ENCODE data around the gene TPMT.

The TPMT gene

DNA sequence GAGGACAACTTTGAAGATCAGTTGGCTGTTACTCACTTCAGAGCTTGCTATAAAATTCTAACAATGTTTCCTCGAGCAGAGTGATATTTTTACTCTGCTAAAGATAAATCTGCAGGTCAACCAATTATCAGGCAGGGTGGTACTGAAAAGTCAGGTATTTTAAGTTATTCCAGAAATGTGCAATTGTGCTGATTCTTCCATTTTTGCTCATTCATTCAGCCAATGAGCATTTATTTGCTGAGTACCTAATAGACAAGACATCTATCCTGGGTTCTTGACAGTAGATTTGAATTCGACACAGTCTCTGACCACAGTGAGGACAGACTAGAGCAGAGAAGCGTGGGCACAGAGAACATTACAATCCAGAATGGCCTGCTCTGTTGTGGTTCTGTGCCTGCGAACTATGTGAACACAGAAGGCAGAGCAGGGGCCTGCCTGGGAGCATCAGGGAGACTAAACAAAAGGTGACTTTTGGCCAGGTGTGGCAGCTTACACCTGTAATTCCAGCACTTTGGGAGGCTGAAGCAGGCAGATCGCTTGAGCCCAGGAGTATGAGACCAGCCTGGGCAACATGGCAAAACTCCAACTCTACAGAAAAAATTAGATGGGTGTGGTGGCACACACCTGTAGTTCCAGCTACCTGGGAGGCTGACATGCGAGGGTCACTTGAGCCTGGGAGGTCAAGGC is 14.8 kb downstream of the TPMT start:
- H4K8ac ChIP-seq (ENCODE audit: low read depth, low read length), result no peak overlapping the region
- H3K23ac ChIP-seq (ENCODE audit: low read length), result no peak overlapping the region
- no peak overlapping the region for H2AK5ac ChIP-seq (ENCODE audit: low read length)
- no peak overlapping the region for H3K9ac ChIP-seq (ENCODE audit: low read length)
- H3K4me3 ChIP-seq (ENCODE audit: low read length), result no peak overlapping the region
- H3K18ac ChIP-seq (ENCODE audit: low read length), result no peak overlapping the region
- H3K27me3 ChIP-seq (ENCODE audit: insufficient read depth, low read length, poor library complexity), result no peaks in the 10 kb centered on the region
- no peak for DNase-seq
- no peaks in the 10 kb centered on the region for H3K4me1 ChIP-seq (ENCODE audit: control insufficient read depth, low read depth, low read length)
- peaks cover 1% of the 10 kb centered on the region for H3K36me3 ChIP-seq (ENCODE audit: control insufficient read depth, insufficient read depth, low read length)
- no peak overlapping the region for H4K5ac ChIP-seq (ENCODE audit: low read length)
- H2BK120ac ChIP-seq (ENCODE audit: low read depth, low read length), result no peak overlapping the region
- no peak overlapping the region for H2BK5ac ChIP-seq (ENCODE audit: low read length)
- no CpG with 5 or more reads among the region's 6 CpGs for WGBS (ENCODE audit: extremely low coverage, insufficient coverage, low lambda C conversion rate)
- H3K27ac ChIP-seq (ENCODE audit: low read depth, low read length), result no peak overlapping the region
- no peak overlapping the region for H3K56ac ChIP-seq (ENCODE audit: low read length)
- no peak overlapping the region for H3K4ac ChIP-seq (ENCODE audit: low read depth, low read length)
- no peak overlapping the region for H3K4me2 ChIP-seq (ENCODE audit: low read length)
- H2BK15ac ChIP-seq (replicated peaks; ENCODE audit: low read depth), result no peak overlapping the region
- no peaks in the 10 kb centered on the region for H3K79me2 ChIP-seq (ENCODE audit: control insufficient read depth, insufficient read depth, low read length)
- H3K79me1 ChIP-seq (ENCODE audit: low read length), result no peaks in the 10 kb centered on the region

DNA sequence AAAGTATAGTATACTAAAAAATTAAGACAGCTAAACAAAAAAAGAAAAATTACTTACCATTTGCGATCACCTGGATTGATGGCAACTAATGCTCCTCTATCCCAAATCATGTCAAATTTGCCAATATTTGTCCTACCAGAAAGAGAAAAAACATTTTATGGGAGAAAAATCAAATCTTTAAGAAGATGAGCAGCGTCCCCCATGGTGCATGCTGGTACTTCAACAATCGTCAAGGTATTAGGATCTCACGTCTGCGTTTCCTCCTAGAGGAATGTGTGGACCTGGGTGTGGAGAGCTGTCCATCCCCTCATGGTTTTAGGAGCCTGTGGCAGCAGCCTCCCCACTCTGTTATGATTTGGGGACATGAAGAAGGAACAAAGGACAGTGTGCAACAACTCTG is 16.0 kb downstream of the TPMT start:
- Histone ChIP-seq H3K56ac (ENCODE audit: low read length) (no peak overlapping the region), H4K5ac (ENCODE audit: low read length) (no peak overlapping the region), H3K79me1 (ENCODE audit: low read length) (no peaks in the 10 kb centered on the region), H2BK5ac (ENCODE audit: low read length) (no peak overlapping the region), H3K4me3 (ENCODE audit: low read length) (no peak overlapping the region), H2BK120ac (ENCODE audit: low read depth, low read length) (no peak overlapping the region), H3K36me3 (ENCODE audit: control insufficient read depth, insufficient read depth, low read length) (peaks cover 1% of the 10 kb centered on the region), H3K4me2 (ENCODE audit: low read length) (no peak overlapping the region), H3K27me3 (ENCODE audit: insufficient read depth, low read length, poor library complexity) (no peaks in the 10 kb centered on the region), H3K9ac (ENCODE audit: low read length) (no peak overlapping the region), H3K4ac (ENCODE audit: low read depth, low read length) (no peak overlapping the region), H3K18ac (ENCODE audit: low read length) (no peak overlapping the region), H3K4me1 (ENCODE audit: control insufficient read depth, low read depth, low read length) (no peaks in the 10 kb centered on the region), H2BK15ac (replicated peaks; ENCODE audit: low read depth) (no peak overlapping the region), H2AK5ac (ENCODE audit: low read length) (no peak overlapping the region), H3K79me2 (ENCODE audit: control insufficient read depth, insufficient read depth, low read length) (no peaks in the 10 kb centered on the region), H4K8ac (ENCODE audit: low read depth, low read length) (no peak overlapping the region), H3K27ac (ENCODE audit: low read depth, low read length) (no peak overlapping the region), H3K23ac (ENCODE audit: low read length) (no peak overlapping the region)
- WGBS (ENCODE audit: extremely low coverage, insufficient coverage, low lambda C conversion rate), result no CpG with 5 or more reads among the region's 5 CpGs
- no peak for DNase-seq

DNA sequence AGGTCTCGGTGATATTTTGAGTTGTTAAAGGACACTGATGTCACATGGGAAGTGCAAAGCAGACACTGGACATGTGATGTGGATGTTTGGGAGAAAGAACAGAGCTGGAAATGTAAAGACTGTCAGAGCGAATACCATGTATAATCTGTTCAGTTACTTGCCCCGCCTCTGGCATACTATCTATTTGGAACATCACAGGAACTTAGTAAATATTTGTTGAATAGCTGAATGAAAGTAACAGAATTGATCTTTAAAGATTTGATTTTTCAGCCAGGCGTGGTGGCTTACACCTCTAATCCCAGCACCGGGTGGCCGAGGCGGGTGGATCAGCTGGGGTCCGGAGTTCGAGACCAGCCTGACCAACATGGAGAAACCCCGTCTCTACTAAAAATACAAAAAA is 18.6 kb downstream of the TPMT start:
- Histone ChIP-seq H3K9ac (ENCODE audit: low read length) (no peak overlapping the region), H3K27me3 (ENCODE audit: insufficient read depth, low read length, poor library complexity) (no peaks in the 10 kb centered on the region), H3K79me2 (ENCODE audit: control insufficient read depth, insufficient read depth, low read length) (no peaks in the 10 kb centered on the region), H2BK5ac (ENCODE audit: low read length) (no peak overlapping the region), H3K18ac (ENCODE audit: low read length) (no peak overlapping the region), H3K36me3 (ENCODE audit: control insufficient read depth, insufficient read depth, low read length) (peaks cover 1% of the 10 kb centered on the region), H2BK120ac (ENCODE audit: low read depth, low read length) (no peak overlapping the region), H3K4me2 (ENCODE audit: low read length) (no peak overlapping the region), H3K4me3 (ENCODE audit: low read length) (no peak overlapping the region), H4K5ac (ENCODE audit: low read length) (no peak overlapping the region), H3K23ac (ENCODE audit: low read length) (no peak overlapping the region), H2AK5ac (ENCODE audit: low read length) (no peak overlapping the region), H3K56ac (ENCODE audit: low read length) (no peak overlapping the region), H2BK15ac (replicated peaks; ENCODE audit: low read depth) (no peak overlapping the region), H3K79me1 (ENCODE audit: low read length) (no peaks in the 10 kb centered on the region), H3K27ac (ENCODE audit: low read depth, low read length) (no peak overlapping the region), H3K4me1 (ENCODE audit: control insufficient read depth, low read depth, low read length) (no peaks in the 10 kb centered on the region), H4K8ac (ENCODE audit: low read depth, low read length) (no peak overlapping the region), H3K4ac (ENCODE audit: low read depth, low read length) (no peak overlapping the region)
- no CpG with 5 or more reads among the region's 10 CpGs for WGBS (ENCODE audit: extremely low coverage, insufficient coverage, low lambda C conversion rate)
- DNase-seq, result no peak

DNA sequence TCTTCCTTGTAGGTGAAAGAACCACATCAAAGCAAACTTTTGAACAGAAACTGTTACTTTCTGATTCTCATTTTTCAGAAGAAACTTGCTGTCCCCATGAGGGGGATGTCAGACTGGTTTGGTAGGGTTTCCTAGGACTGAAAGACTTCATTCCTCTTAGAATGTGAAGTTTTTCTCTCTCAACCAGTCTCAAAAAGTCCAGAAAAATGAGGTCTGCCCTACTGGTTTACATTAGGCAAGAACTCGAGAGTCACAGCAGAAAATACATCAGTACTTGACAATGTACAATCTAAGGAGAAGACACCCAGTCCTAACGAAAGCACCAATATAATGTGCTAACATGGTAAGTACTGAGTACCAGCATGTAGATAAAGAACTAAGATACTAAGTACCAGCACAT is 19.7 kb downstream of the TPMT start:
- H3K4me3 ChIP-seq (ENCODE audit: low read length), result no peak overlapping the region
- no peak overlapping the region for H2BK5ac ChIP-seq (ENCODE audit: low read length)
- H3K27me3 ChIP-seq (ENCODE audit: insufficient read depth, low read length, poor library complexity), result no peaks in the 10 kb centered on the region
- peaks cover 1% of the 10 kb centered on the region for H3K36me3 ChIP-seq (ENCODE audit: control insufficient read depth, insufficient read depth, low read length)
- no peak for DNase-seq
- H2BK120ac ChIP-seq (ENCODE audit: low read depth, low read length), result no peak overlapping the region
- H3K23ac ChIP-seq (ENCODE audit: low read length), result no peak overlapping the region
- H2AK5ac ChIP-seq (ENCODE audit: low read length), result no peak overlapping the region
- H3K9ac ChIP-seq (ENCODE audit: low read length), result no peak overlapping the region
- no peak overlapping the region for H3K4me2 ChIP-seq (ENCODE audit: low read length)
- H3K4me1 ChIP-seq (ENCODE audit: control insufficient read depth, low read depth, low read length), result no peaks in the 10 kb centered on the region
- H3K4ac ChIP-seq (ENCODE audit: low read depth, low read length), result no peak overlapping the region
- no CpG with 5 or more reads among the region's 2 CpGs for WGBS (ENCODE audit: extremely low coverage, insufficient coverage, low lambda C conversion rate)
- no peak overlapping the region for H4K5ac ChIP-seq (ENCODE audit: low read length)
- H3K79me1 ChIP-seq (ENCODE audit: low read length), result no peaks in the 10 kb centered on the region
- H2BK15ac ChIP-seq (replicated peaks; ENCODE audit: low read depth), result no peak overlapping the region
- H4K8ac ChIP-seq (ENCODE audit: low read depth, low read length), result no peak overlapping the region
- no peak overlapping the region for H3K18ac ChIP-seq (ENCODE audit: low read length)
- H3K56ac ChIP-seq (ENCODE audit: low read length), result no peak overlapping the region
- no peak overlapping the region for H3K27ac ChIP-seq (ENCODE audit: low read depth, low read length)
- H3K79me2 ChIP-seq (ENCODE audit: control insufficient read depth, insufficient read depth, low read length), result no peaks in the 10 kb centered on the region

DNA sequence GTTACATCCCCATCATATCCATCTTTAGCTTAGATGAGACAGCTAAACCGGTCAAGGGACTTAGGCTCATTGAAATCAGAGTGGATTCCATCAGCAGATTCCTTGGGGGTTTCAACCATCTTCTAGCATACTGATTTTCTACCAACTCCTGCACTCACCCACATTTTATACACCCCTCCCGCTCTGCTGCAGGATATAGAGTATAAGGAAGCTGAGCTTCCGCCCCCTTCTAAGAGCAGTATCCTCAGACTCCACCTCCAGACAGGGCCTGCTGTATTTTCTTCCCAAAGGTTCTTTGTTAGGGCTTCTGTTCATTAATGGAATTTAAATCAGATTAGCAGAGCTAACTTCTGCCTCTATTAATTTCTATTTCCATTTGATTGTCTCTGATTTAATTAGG is 22.5 kb downstream of the TPMT start:
- H3K4me3 ChIP-seq (ENCODE audit: low read length), result no peak overlapping the region
- WGBS (ENCODE audit: extremely low coverage, insufficient coverage, low lambda C conversion rate), result no CpG with 5 or more reads among the region's 3 CpGs

DNA sequence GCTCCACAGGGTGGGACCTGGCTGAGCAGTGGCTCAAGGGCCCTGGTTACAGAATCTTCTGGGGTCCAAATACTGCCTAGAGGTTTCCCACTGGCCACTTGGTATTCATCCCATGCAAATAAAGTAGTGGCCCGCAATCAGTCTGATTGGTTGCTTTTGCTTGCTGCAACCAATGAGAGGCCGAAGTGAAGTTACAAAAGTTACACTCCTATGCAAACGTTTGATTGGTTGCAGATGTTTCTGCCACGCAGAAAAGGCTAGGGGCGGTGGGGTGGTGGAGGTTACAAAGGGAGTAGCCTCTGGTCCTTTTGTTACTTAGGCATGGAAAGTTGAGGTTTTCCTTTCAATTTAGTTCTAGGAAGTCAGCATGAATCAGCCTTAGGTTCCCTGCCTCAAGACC is 28.8 kb downstream of the TPMT start:
- Histone ChIP-seq H3K23ac (ENCODE audit: low read length) (no peak overlapping the region), H3K56ac (ENCODE audit: low read length) (no peak overlapping the region), H3K79me1 (ENCODE audit: low read length) (no peaks in the 10 kb centered on the region), H3K4me1 (ENCODE audit: control insufficient read depth, low read depth, low read length) (peaks cover 2% of the 10 kb centered on the region), H2AK5ac (ENCODE audit: low read length) (no peak overlapping the region), H4K5ac (ENCODE audit: low read length) (no peak overlapping the region), H3K4me2 (ENCODE audit: low read length) (no peak overlapping the region), H3K18ac (ENCODE audit: low read length) (no peak overlapping the region), H3K4me3 (ENCODE audit: low read length) (no peak overlapping the region), H2BK15ac (replicated peaks; ENCODE audit: low read depth) (no peak overlapping the region), H3K27ac (ENCODE audit: low read depth, low read length) (no peak overlapping the region), H2BK5ac (ENCODE audit: low read length) (no peak overlapping the region), H3K27me3 (ENCODE audit: insufficient read depth, low read length, poor library complexity) (no peaks in the 10 kb centered on the region), H3K4ac (ENCODE audit: low read depth, low read length) (no peak overlapping the region), H3K79me2 (ENCODE audit: control insufficient read depth, insufficient read depth, low read length) (no peaks in the 10 kb centered on the region), H4K8ac (ENCODE audit: low read depth, low read length) (no peak overlapping the region), H3K36me3 (ENCODE audit: control insufficient read depth, insufficient read depth, low read length) (no peaks in the 10 kb centered on the region), H3K9ac (ENCODE audit: low read length) (no peak overlapping the region), H2BK120ac (ENCODE audit: low read depth, low read length) (no peak overlapping the region)
- peak; percentile 6 for DNase-seq
- no CpG with 5 or more reads among the region's 5 CpGs for WGBS (ENCODE audit: extremely low coverage, insufficient coverage, low lambda C conversion rate)

More for the DNA sequence above, 22.5 kb downstream of the TPMT start:
- no peak overlapping the region for H2BK15ac ChIP-seq (replicated peaks; ENCODE audit: low read depth)
- DNase-seq, result no peak
- H2AK5ac ChIP-seq (ENCODE audit: low read length), result no peak overlapping the region
- no peaks in the 10 kb centered on the region for H3K36me3 ChIP-seq (ENCODE audit: control insufficient read depth, insufficient read depth, low read length)
- H3K27me3 ChIP-seq (ENCODE audit: insufficient read depth, low read length, poor library complexity), result no peaks in the 10 kb centered on the region
- H3K18ac ChIP-seq (ENCODE audit: low read length), result no peak overlapping the region
- H3K4me1 ChIP-seq (ENCODE audit: control insufficient read depth, low read depth, low read length), result no peaks in the 10 kb centered on the region
- H3K23ac ChIP-seq (ENCODE audit: low read length), result no peak overlapping the region
- no peak overlapping the region for H4K5ac ChIP-seq (ENCODE audit: low read length)
- H3K27ac ChIP-seq (ENCODE audit: low read depth, low read length), result no peak overlapping the region
- H3K4me2 ChIP-seq (ENCODE audit: low read length), result no peak overlapping the region
- H2BK5ac ChIP-seq (ENCODE audit: low read length), result no peak overlapping the region
- no peak overlapping the region for H3K4ac ChIP-seq (ENCODE audit: low read depth, low read length)
- no peak overlapping the region for H3K56ac ChIP-seq (ENCODE audit: low read length)
- H4K8ac ChIP-seq (ENCODE audit: low read depth, low read length), result no peak overlapping the region
- H3K79me2 ChIP-seq (ENCODE audit: control insufficient read depth, insufficient read depth, low read length), result no peaks in the 10 kb centered on the region
- H3K79me1 ChIP-seq (ENCODE audit: low read length), result no peaks in the 10 kb centered on the region
- no peak overlapping the region for H2BK120ac ChIP-seq (ENCODE audit: low read depth, low read length)
- H3K9ac ChIP-seq (ENCODE audit: low read length), result no peak overlapping the region
